IgD-negative memory B cell (primary cell): ENCODE results near the gene TPM1. TPM values are rescaled to one million over a fixed set of nuclear protein-coding genes. Genes with fewer than 3 reads are reported as not detected.

ENCODE experiments used
- H3K27ac Mint-ChIP-seq, 3 donors: one replicate each; pipeline ENCODE4 v1.8.0; 2020 to 2022; ENCODE audit warnings: mild to moderate bottlenecking in 3 of 3, mixed read lengths in 3 of 3, moderate library complexity in 1 of 3
- H3K27me3 Mint-ChIP-seq: one replicate; pipeline ENCODE4 v1.8.0; 2021; ENCODE audit warnings: mixed read lengths
- H3K36me3 Mint-ChIP-seq: one replicate; pipeline ENCODE4 v1.8.0; 2020; ENCODE audit warnings: mild to moderate bottlenecking, mixed read lengths
- H3K4me1 Mint-ChIP-seq, 3 donors: one replicate each; pipeline ENCODE4 v1.8.0; 2020 to 2022; ENCODE audit warnings: mixed read lengths in 3 of 3, mild to moderate bottlenecking in 1 of 3
- H3K4me3 Mint-ChIP-seq, 4 donors: one replicate each; pipeline ENCODE4 v1.8.0; 2020 to 2022; ENCODE audit warnings: mild to moderate bottlenecking in 4 of 4, mixed read lengths in 4 of 4, moderate library complexity in 3 of 4
- H3K9me3 Mint-ChIP-seq, 3 donors: one replicate each; pipeline ENCODE4 v1.8.0; 2020 to 2021; ENCODE audit warnings: mixed read lengths in 3 of 3, mild to moderate bottlenecking in 1 of 3
- polyA plus RNA-seq: library from polyadenylated mRNA; unstranded; fragments of 300-500 nt; fragmentation: Illumina TruSeq; gene quantifications from one replicate; pipeline ENCODE4 v1.2.3, GENCODE V29; 2021

Gene TPM1
- polyA plus RNA-seq, 1 donor from 2014 or later, result 5.4 TPM

DNA sequence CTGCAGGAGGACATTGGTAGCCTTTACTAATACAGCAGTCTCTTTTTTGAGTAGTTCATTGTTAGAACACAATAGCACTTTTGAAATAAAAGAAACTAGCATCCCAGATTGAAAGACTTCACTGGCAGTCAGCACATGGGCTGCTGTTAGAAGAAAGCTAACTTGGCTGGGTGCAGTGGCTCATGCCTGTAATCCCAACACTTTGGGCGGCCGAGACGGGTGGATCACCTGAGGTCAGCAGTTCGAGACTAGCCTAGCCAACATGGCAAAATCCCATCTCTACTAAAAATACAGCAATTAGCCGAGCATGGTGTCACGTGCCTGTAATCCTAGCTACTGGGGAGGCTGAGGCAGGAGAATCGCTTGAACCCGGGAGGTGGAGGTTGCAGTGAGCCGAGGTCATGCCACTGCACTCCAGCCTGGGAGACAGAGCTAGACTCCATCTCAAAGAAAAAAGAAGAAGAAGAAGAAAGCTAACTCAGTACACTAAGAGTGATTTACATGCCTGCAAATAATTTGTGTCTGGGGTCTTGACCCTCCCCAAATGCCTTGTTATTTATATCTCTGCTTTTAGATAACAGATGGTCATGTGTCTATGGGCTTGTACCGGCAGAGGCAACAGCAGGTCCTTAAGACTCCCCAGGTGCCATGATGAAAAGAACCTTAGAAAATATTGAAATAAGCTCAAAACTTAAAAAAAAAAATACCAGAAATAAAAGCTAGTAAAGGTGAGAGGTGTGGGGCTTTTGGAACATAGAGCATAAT is 9.7 kb downstream of the TPM1 start:
- peaks cover 4 to 15% (median 7%) of the 10 kb centered on the region in 3 donors for H3K4me1 Mint-ChIP-seq
- peak overlapping the region in 1 of 3 donors; percentile 31 for H3K27ac Mint-ChIP-seq
- H3K4me3 Mint-ChIP-seq, result no peak overlapping the region
- no peaks in the 10 kb centered on the region for H3K9me3 Mint-ChIP-seq
- no peaks in the 10 kb centered on the region for H3K36me3 Mint-ChIP-seq
- no peaks in the 10 kb centered on the region for H3K27me3 Mint-ChIP-seq

DNA sequence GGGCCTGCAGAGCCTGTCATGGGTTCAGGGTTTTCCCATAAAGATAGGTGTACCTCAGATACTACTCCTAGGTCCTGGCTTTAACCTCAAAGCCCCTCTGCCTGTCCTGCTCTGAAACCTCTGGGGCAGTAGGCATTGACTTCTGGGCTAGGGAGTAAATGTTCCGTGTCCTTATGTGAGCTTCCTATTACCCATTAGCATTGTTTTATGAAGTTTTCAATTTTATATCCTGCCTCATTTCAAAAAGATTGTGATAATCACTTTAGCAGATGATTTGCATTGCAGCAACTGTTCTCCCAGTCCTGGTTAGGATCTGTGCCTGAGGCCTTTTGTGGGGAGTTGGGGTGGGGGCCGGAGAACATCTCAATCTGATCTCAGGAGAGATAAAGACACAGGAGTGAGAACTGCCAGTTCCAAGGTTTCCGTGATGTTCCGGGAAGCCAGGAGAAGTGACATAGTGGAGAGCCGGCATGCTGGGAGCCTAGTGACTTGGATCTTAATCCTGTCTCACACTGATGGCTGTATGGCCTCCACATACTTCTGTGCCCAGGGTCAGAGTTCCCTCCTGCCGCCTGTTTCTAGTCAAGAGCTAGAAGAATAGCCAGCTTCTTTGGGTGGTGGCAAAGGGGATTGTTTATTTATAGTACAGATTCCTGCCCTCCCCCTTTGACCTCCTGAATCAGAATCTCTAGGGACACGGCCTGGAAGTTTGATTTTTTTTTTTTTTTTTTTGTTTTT is 10.6 kb downstream of the TPM1 start:
- H3K27ac Mint-ChIP-seq, result no peak overlapping the region
- H3K4me1 Mint-ChIP-seq, result peaks cover 2 to 7% (median 6%) of the 10 kb centered on the region in 3 donors
- no peaks in the 10 kb centered on the region for H3K36me3 Mint-ChIP-seq
- H3K9me3 Mint-ChIP-seq, result no peaks in the 10 kb centered on the region
- no peak overlapping the region for H3K4me3 Mint-ChIP-seq
- no peaks in the 10 kb centered on the region for H3K27me3 Mint-ChIP-seq

DNA sequence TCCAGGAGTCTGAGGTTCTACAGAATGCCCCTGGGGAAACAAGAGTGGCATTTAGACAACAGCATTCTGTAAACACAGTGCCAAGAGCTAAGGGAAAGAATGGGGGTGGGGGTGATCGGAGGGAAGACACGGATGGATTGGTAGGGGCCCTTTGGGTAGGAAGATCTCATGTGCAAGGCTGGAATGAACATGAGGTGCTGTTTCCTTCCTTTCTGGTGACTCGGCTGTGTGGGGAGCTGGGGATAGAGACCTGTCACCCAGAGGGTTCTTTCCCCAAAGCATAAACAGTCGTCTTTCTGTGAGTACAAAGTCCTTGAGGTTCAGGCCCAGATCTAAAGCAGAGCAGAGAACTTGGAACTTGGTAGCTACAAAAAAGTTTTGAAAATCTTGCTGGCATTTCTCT is 11.7 kb downstream of the TPM1 start:
- Mint-ChIP-seq H3K36me3 (no peaks in the 10 kb centered on the region), H3K27me3 (no peaks in the 10 kb centered on the region), H3K27ac (no peak overlapping the region), H3K9me3 (no peaks in the 10 kb centered on the region), H3K4me3 (no peak overlapping the region), H3K4me1 (peaks cover 2 to 3% (median 3%) of the 10 kb centered on the region in 3 donors)

DNA sequence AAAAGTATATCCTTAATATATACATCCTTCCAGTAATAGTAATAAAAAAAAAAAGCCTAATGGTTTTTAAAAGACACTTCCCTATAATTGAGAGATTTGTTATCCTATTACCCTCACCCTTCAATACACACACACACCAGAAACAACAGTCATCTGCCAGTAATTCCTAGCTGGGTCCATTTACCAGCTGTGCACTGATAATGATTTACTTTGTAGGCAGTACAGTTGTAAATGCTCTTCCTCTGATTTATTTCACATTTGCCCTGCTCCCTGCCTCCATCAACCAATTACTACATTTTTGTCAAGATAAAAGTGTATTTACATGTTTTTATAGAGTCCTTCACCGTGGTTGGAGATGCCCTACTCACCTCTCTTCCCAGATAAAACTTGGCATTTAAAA is 12.4 kb downstream of the TPM1 start:
- H3K27me3 Mint-ChIP-seq, result no peaks in the 10 kb centered on the region
- no peak overlapping the region for H3K27ac Mint-ChIP-seq
- H3K36me3 Mint-ChIP-seq, result no peaks in the 10 kb centered on the region
- no peak overlapping the region for H3K4me3 Mint-ChIP-seq
- H3K4me1 Mint-ChIP-seq, result no peaks in the 10 kb centered on the region
- no peaks in the 10 kb centered on the region for H3K9me3 Mint-ChIP-seq

DNA sequence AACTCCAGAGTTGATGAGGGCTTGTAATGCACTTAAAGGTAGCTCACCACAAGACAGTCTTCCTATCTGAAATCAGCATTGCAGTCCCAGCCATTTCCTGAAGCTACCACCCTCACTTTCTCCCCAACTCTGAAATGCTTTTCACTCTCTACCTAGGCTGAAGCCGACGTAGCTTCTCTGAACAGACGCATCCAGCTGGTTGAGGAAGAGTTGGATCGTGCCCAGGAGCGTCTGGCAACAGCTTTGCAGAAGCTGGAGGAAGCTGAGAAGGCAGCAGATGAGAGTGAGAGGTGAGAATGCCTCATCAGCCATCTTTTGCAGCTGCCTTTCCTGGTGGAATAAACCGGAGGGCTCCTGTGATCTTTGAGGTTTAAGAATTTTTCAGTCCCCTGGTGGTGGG is 14.3 kb downstream of the TPM1 start:
- Mint-ChIP-seq H3K27ac (no peak overlapping the region), H3K27me3 (no peaks in the 10 kb centered on the region), H3K9me3 (no peaks in the 10 kb centered on the region), H3K36me3 (peaks cover 11% of the 10 kb centered on the region), H3K4me3 (no peak overlapping the region), H3K4me1 (no peaks in the 10 kb centered on the region)

DNA sequence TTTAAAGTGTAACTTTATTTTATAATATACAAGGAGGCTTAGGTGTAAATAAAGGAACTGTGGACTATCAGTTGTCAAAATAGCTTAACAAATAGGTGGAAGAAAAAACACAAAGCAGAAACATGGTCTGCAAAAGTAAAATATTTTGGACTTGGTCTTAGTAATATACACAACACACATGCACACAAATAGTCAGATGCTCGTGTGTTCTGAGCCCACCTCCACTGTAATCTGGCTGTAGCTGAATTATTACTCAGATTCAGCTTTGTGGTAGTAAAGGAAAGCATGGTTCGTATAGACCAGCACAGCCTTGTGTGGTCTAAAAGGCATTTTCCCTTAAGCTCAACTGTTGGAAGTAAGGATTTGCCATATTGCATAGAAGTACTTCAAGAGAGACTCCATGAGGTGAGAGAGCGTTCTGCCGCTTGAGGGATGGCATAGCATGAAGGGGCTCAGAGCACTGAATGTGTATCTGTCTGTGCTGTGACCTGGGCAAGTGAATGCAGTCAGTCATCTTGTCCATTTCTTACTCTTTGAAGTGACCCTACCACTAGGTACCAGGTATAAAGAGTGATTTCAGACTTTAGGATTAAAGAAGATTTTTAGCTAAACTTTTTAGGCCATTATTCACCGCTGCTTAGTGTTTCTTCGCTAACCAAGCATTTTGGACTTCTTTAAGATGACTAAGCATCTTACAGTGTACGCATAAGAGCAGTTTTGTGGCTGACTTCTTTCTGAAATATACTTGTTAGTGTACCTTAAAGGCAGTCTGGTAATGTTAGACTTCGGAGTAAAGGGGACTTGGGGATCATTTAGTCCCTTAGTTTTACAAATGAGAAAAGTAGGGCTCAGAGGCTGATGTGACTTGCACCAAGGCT is 15.2 kb downstream of the TPM1 start:
- H3K27me3 Mint-ChIP-seq, result no peaks in the 10 kb centered on the region
- H3K27ac Mint-ChIP-seq, result no peak overlapping the region
- H3K36me3 Mint-ChIP-seq, result peaks cover 12% of the 10 kb centered on the region
- H3K4me3 Mint-ChIP-seq, result no peak overlapping the region
- H3K4me1 Mint-ChIP-seq, result no peaks in the 10 kb centered on the region
- no peaks in the 10 kb centered on the region for H3K9me3 Mint-ChIP-seq

DNA sequence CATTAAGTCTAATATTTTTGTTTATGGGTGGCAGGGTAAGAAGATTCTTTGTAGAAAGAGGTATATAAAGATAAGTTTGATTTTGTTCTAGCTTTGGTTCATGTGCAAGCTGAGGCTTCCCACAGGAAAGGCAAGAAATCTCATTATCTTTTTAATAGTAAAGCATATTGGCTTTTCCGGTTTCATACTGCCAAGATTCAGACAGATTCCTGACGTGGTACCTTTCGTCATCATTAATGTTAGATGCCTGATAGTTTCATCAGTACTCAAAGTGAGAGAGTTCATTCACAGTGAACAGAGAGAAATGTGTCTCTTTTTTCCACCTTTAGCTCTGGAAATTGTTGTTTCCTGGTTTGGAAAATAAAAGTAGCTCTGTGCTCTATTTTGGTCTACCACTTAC is 16.5 kb downstream of the TPM1 start:
- H3K27me3 Mint-ChIP-seq, result no peaks in the 10 kb centered on the region
- H3K36me3 Mint-ChIP-seq, result peaks cover 17% of the 10 kb centered on the region
- peaks cover 0 to 1% (median 0%) of the 10 kb centered on the region in 3 donors for H3K4me1 Mint-ChIP-seq
- H3K9me3 Mint-ChIP-seq, result no peaks in the 10 kb centered on the region
- no peak overlapping the region for H3K27ac Mint-ChIP-seq
- H3K4me3 Mint-ChIP-seq, result no peak overlapping the region

DNA sequence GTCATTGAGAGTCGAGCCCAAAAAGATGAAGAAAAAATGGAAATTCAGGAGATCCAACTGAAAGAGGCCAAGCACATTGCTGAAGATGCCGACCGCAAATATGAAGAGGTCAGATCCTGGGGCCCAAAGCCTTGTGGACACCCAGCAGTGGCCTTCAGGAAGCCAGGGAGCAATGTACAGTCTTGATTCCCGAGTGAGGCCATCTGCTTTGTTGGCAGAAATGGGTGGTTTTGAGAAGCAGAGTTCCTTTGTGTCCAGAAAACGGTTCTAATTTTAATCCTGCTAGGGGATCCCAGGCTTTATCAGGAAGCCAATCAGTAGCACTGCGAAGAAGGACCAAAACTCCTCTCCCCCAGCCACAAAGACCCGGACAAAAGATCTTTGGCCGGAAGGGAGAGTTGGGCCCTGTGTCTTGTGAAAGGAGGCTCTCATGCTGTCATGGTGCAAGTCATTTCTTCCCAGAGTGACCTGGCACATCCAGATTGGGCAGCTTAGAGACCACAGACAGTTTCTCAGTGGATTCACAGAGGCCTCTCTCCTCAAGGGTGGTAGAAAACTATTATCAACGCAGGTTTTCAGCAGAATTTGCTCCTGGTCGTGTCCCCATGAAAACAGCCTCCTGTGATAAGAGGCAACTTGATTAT is 17.1 kb downstream of the TPM1 start:
- no peaks in the 10 kb centered on the region for H3K9me3 Mint-ChIP-seq
- no peak overlapping the region for H3K4me3 Mint-ChIP-seq
- peaks cover 0 to 1% (median 0%) of the 10 kb centered on the region in 3 donors for H3K4me1 Mint-ChIP-seq

DNA sequence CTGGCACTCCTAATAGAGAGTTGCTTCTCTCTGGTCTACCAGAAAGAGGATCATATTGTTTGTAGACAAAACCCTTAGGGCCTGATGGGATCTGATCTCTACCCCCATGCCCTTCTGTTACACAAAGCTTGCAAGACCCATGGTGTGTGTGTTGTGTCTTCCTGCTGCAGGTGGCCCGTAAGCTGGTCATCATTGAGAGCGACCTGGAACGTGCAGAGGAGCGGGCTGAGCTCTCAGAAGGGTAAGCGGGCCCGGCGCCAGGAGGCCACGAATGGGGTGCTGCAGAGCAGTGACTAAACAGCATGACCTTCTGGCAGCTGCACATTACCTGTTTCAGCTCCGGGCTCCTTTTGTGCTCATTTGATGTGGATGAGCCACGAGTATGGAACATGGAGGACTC is 18.2 kb downstream of the TPM1 start:
- peaks cover 0 to 5% (median 2%) of the 10 kb centered on the region in 3 donors for H3K4me1 Mint-ChIP-seq
- H3K36me3 Mint-ChIP-seq, result peaks cover 17% of the 10 kb centered on the region
- no peak overlapping the region for H3K27ac Mint-ChIP-seq
- peak overlapping the region in 1 of 4 donors; percentile 57 for H3K4me3 Mint-ChIP-seq
- no peaks in the 10 kb centered on the region for H3K9me3 Mint-ChIP-seq
- no peaks in the 10 kb centered on the region for H3K27me3 Mint-ChIP-seq

More for the DNA sequence above, 17.1 kb downstream of the TPM1 start:
- peaks cover 17% of the 10 kb centered on the region for H3K36me3 Mint-ChIP-seq
- H3K27me3 Mint-ChIP-seq, result no peaks in the 10 kb centered on the region
- no peak overlapping the region for H3K27ac Mint-ChIP-seq

DNA sequence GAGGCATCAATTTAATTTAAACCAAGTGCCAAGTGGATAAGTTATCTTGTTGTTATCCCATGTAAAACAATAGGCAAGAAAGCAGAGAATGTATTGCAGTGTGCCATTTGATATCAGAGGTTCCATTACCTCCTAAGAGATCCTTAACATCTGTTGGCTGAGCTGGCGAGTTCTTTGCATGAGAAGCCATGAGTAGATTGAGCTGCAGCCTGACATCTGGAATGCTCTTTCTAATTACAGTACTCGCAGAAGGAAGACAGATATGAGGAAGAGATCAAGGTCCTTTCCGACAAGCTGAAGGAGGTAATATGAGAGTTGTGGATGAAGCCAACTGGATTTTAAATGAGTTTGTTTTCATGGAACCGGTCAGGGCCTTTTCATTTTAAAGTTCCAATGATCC is 19.4 kb downstream of the TPM1 start:
- H3K4me3 Mint-ChIP-seq, result no peak overlapping the region
- no peaks in the 10 kb centered on the region for H3K27me3 Mint-ChIP-seq
- peaks cover 17% of the 10 kb centered on the region for H3K36me3 Mint-ChIP-seq
- H3K4me1 Mint-ChIP-seq, result peaks cover 0 to 5% (median 2%) of the 10 kb centered on the region in 3 donors
- H3K27ac Mint-ChIP-seq, result no peak overlapping the region
- no peaks in the 10 kb centered on the region for H3K9me3 Mint-ChIP-seq

DNA sequence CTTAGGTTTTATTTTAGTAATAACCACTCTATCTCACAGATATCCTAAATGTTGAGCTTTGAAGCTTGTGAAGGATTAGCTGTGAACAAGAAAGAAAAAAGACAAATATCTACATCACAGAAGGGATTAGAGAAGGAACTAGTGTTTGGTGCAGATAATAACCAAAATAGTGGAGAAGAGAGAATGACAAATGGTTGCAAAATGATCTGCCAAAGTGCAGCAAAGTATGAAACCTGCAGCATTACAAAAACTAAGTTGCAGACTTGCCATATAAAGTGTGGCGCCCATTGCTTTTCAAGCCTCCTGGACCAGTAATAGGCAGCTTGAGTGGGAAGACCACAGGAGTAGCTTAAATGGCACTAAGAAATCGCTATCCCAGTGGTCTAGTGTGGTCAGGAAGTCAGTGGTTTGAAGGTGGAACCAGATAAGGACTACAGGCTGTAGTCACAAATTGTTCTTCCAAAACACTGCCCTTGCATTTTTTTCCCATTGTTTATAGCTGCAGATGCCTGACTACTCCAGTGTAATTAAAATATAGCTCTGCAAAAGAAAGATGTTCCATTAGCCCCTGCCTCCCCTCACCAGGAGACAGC is 20.7 kb downstream of the TPM1 start:
- no peak overlapping the region for H3K27ac Mint-ChIP-seq
- H3K4me1 Mint-ChIP-seq, result peaks cover 0 to 5% (median 2%) of the 10 kb centered on the region in 3 donors
- H3K4me3 Mint-ChIP-seq, result no peak overlapping the region
- H3K27me3 Mint-ChIP-seq, result no peaks in the 10 kb centered on the region
- H3K9me3 Mint-ChIP-seq, result no peaks in the 10 kb centered on the region
- peaks cover 20% of the 10 kb centered on the region for H3K36me3 Mint-ChIP-seq

DNA sequence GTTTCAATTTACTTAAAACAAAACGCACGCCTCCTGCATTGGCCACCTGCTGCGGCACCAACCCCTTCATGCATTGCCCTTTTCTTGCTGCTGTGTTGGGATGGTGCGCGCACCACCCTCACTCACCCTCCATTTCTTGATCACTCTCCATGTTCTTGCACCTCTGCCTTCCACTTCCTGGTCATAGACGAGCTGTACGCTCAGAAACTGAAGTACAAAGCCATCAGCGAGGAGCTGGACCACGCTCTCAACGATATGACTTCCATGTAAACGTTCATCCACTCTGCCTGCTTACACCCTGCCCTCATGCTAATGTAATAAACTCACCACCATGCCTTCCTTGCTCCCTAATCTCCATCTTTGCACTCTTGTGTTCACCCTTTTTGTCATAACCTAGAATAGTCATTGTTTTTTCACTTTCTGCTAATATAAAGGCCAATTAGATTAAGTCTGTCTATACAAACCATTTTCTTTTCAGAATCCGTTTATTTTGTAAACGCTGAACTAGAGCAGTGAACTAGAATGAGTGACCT is 21.4 kb downstream of the TPM1 start:
- Mint-ChIP-seq H3K9me3 (no peaks in the 10 kb centered on the region), H3K27ac (peak overlapping the region in 1 of 3 donors; percentile 53), H3K36me3 (peaks cover 21% of the 10 kb centered on the region), H3K4me3 (no peak overlapping the region), H3K4me1 (peaks cover 0 to 5% (median 2%) of the 10 kb centered on the region in 3 donors), H3K27me3 (no peaks in the 10 kb centered on the region)

DNA sequence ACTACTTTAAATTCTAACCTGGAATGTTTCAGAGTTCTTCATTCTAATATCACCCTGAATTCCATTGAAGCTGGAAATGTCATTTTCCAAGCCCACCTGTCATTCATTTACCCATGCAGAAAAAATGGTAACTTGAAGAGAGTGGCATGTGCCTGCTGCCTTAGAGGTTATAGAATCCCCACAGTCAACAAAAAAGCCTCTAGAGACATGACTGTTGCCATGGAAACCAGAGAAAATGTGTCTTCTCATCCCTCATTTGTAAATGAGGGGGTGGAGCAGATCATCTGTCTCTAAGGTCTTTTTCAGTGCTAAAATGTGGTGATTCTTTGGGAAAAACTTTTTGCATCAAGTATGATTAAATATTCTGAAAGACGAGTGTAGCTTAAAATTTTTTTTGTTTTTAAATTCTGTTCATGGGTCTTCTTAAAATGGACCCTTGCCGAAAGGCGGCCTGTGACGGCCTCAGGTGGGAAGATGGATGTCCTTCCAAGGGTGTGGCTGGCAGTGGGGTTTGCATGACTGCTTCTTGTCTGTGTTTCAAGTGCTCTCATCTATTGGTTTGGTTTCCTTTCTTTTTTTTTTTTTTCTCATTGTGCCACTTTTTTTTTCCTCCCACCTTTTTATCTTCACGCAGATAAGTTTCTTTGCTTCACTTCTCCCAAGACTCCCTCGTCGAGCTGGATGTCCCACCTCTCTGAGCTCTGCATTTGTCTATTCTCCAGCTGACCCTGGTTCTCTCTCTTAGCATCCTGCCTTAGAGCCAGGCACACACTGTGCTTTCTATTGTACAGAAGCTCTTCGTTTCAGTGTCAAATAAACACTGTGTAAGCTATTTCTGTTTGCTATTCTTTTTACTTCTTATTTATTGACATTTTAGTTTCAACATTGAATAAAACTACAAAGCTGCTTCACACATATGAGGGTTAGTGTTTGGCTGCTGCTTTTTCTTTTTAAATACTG is 23.0 kb downstream of the TPM1 start:
- no peaks in the 10 kb centered on the region for H3K27me3 Mint-ChIP-seq
- H3K9me3 Mint-ChIP-seq, result no peaks in the 10 kb centered on the region
- peaks cover 19% of the 10 kb centered on the region for H3K36me3 Mint-ChIP-seq
- H3K27ac Mint-ChIP-seq, result no peak overlapping the region
- peaks cover 0 to 5% (median 2%) of the 10 kb centered on the region in 3 donors for H3K4me1 Mint-ChIP-seq
- H3K4me3 Mint-ChIP-seq, result no peak overlapping the region
